Astrocyte (in vitro differentiated cells and primary cell): ENCODE measurements around the gene HSPH1. TPM values are rescaled to one million over a fixed set of nuclear protein-coding genes. Genes with fewer than 3 reads are reported as not detected.

Experiments
- DNase-seq: peaks from one replicate; pipeline ENCODE4 v3.0.0-alpha.2; 2010; ENCODE audit warnings: low read depth
- FAIRE-seq: peaks from 2 replicates; lab custom pipeline; 2011; peaks lifted over from hg19 to GRCh38; lab: Jason Lieb, UNC
- H2AFZ ChIP-seq: 2 replicates; pipeline ENCODE4 v1.6.0; 2012; ENCODE audit warnings: low read depth, low read length, inconsistent platforms
- H3K27ac ChIP-seq: 2 replicates; pipeline ENCODE4 v1.5.1; 2011; ENCODE audit warnings: low read depth, low read length, inconsistent platforms
- H3K27me3 ChIP-seq: 2 replicates; pipeline ENCODE4 v1.6.0; 2011; ENCODE audit warnings: low read length, inconsistent platforms; ENCODE audit not compliant: insufficient read depth
- H3K36me3 ChIP-seq: 2 replicates; pipeline ENCODE4 v1.5.1; 2011; ENCODE audit warnings: low read length, inconsistent platforms; ENCODE audit not compliant: insufficient read depth
- H3K4me1 ChIP-seq: 2 replicates; pipeline ENCODE4 v1.5.1; 2011; ENCODE audit warnings: low read length, inconsistent platforms; ENCODE audit not compliant: insufficient read depth
- H3K4me2 ChIP-seq: 2 replicates; pipeline ENCODE4 v1.6.0; 2012; ENCODE audit warnings: low read length, inconsistent platforms
- H3K4me3 ChIP-seq: 2 replicates; pipeline ENCODE4 v1.5.1; 2011; ENCODE audit warnings: low read depth, mild to moderate bottlenecking, low read length, inconsistent platforms; ENCODE audit not compliant: insufficient read depth
- H3K79me2 ChIP-seq: 2 replicates; pipeline ENCODE4 v1.6.0; 2012; ENCODE audit warnings: mild to moderate bottlenecking, low read length, inconsistent platforms; ENCODE audit not compliant: insufficient read depth
- H3K9ac ChIP-seq: 2 replicates; pipeline ENCODE4 v1.6.0; 2012; ENCODE audit warnings: mild to moderate bottlenecking, low read length, inconsistent platforms
- H3K9me3 ChIP-seq: 2 replicates; pipeline ENCODE4 v1.5.1; 2012; ENCODE audit warnings: low read depth, mild to moderate bottlenecking, low read length, inconsistent platforms; ENCODE audit not compliant: insufficient read depth
- H4K20me1 ChIP-seq: 2 replicates; pipeline ENCODE4 v1.6.0; 2012; ENCODE audit warnings: low read length, inconsistent platforms; ENCODE audit not compliant: insufficient read depth
- H3K27ac Mint-ChIP-seq: one replicate; pipeline ENCODE4 v1.8.0; 2021; ENCODE audit warnings: mild to moderate bottlenecking, mixed read lengths; ENCODE audit not compliant: unreplicated experiment
- H3K27me3 Mint-ChIP-seq: one replicate; pipeline ENCODE4 v1.8.0; 2021; ENCODE audit warnings: low read depth, mixed read lengths; ENCODE audit not compliant: unreplicated experiment
- H3K36me3 Mint-ChIP-seq: one replicate; pipeline ENCODE4 v1.8.0; 2021; ENCODE audit warnings: low read depth, mixed read lengths; ENCODE audit not compliant: unreplicated experiment
- H3K4me1 Mint-ChIP-seq: one replicate; pipeline ENCODE4 v1.8.0; 2021; ENCODE audit warnings: low read depth, mixed read lengths; ENCODE audit not compliant: unreplicated experiment
- H3K4me3 Mint-ChIP-seq: one replicate; pipeline ENCODE4 v1.8.0; 2021; ENCODE audit warnings: mild to moderate bottlenecking, moderate library complexity, mixed read lengths; ENCODE audit not compliant: unreplicated experiment
- H3K9me3 Mint-ChIP-seq: one replicate; pipeline ENCODE4 v1.8.0; 2021; ENCODE audit warnings: mild to moderate bottlenecking, mixed read lengths; ENCODE audit not compliant: unreplicated experiment
- CTCF ChIP-seq: IDR thresholded peaks from 2 replicates; pipeline ENCODE4 v1.5.1; 2011; ENCODE audit warnings: low read depth, mild to moderate bottlenecking, inconsistent platforms, low read length, moderate library complexity; ENCODE audit not compliant: insufficient read depth
- EZH2 ChIP-seq: IDR thresholded peaks from 2 replicates; pipeline ENCODE4 v1.6.1; 2012; ENCODE audit warnings: mild to moderate bottlenecking, low read length, inconsistent platforms; ENCODE audit not compliant: insufficient read depth
- total RNA-seq: library from RNA; stranded (reverse); gene quantifications from 2 replicates; pipeline ENCODE4 v1.2.1, GENCODE V29; 2021

The HSPH1 gene
- total RNA-seq, 1 donor from 2014 or later, result 145 TPM

DNA sequence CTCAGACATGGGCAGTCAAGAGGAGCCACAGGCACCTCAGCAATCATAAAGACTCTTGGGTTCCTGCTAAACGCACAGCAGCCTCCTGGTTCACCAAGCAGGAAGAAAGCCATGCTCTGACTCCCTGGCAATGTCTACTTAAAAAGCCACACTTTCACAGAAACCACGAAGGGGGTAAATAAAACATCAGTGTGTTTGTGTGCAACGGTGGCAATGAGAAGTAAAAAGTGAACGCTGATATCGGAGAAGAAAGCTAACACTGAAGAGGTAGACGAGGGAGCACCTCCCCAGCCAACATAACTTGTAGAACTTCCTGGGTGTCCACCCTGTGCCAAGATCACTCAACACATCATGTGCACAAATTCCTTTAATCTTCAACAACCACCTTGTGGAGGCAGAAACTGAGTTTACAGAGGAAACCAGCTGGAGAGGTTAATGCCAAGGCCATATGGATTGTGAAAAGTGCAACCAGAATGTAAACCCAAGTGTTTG is 30.2 kb downstream of the HSPH1 start:
- DNase-seq, result no peak
- Histone ChIP-seq H3K4me1 (no peaks in the 10 kb centered on the region), H3K4me2 (no peak overlapping the region), H3K4me3 (no peak overlapping the region), H3K27ac (no peak overlapping the region), H4K20me1 (no peaks in the 10 kb centered on the region), H3K27me3 (peaks cover 14% of the 10 kb centered on the region), H3K9ac (no peak overlapping the region), H3K36me3 (peaks cover 3% of the 10 kb centered on the region), H3K79me2 (no peaks in the 10 kb centered on the region), H2AFZ (no peak overlapping the region), H3K9me3 (no peaks in the 10 kb centered on the region)
- Mint-ChIP-seq H3K36me3 (peaks cover 12% of the 10 kb centered on the region), H3K9me3 (peaks cover 6% of the 10 kb centered on the region), H3K4me3 (no peak overlapping the region), H3K27ac (no peak overlapping the region), H3K27me3 (peaks cover 5% of the 10 kb centered on the region), H3K4me1 (no peaks in the 10 kb centered on the region)
- TF ChIP-seq EZH2, result no peak
- no peak for TF ChIP-seq CTCF
- no peak for FAIRE-seq

DNA sequence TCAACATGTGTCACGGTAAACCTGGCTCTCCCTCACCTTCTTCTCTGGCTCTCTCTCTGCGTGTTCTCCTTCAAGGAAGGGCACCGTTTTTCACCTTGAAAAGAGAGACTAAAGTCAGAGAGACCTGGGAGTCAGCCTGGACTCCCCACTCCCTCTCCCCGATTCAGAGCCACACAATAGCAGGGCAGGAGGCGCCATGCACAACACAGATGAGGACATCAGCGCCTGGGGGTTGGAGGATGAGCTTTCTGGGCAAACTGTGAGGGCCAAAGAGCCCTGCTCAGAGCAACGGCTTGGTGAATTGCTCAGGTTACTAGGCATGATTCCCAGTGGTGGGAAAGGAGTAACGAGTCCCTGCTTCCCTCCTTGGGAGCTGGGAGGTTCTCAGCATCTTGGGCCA is 32.3 kb downstream of the HSPH1 start:
- Histone ChIP-seq H3K79me2 (no peaks in the 10 kb centered on the region), H4K20me1 (no peaks in the 10 kb centered on the region), H3K9me3 (no peaks in the 10 kb centered on the region), H3K9ac (no peak overlapping the region), H3K36me3 (peaks cover 3% of the 10 kb centered on the region), H2AFZ (no peak overlapping the region), H3K27ac (no peak overlapping the region), H3K4me3 (no peak overlapping the region), H3K4me1 (no peaks in the 10 kb centered on the region), H3K4me2 (no peak overlapping the region), H3K27me3 (peaks cover 22% of the 10 kb centered on the region)
- H3K27me3 Mint-ChIP-seq, result peaks cover 22% of the 10 kb centered on the region
- H3K4me1 Mint-ChIP-seq, result no peaks in the 10 kb centered on the region
- no peak for DNase-seq
- peaks cover 8% of the 10 kb centered on the region for H3K36me3 Mint-ChIP-seq
- no peak overlapping the region for H3K4me3 Mint-ChIP-seq
- TF ChIP-seq CTCF (no peak), EZH2 (no peak)
- no peak for FAIRE-seq
- H3K9me3 Mint-ChIP-seq, result peaks cover 13% of the 10 kb centered on the region
- no peak overlapping the region for H3K27ac Mint-ChIP-seq

DNA sequence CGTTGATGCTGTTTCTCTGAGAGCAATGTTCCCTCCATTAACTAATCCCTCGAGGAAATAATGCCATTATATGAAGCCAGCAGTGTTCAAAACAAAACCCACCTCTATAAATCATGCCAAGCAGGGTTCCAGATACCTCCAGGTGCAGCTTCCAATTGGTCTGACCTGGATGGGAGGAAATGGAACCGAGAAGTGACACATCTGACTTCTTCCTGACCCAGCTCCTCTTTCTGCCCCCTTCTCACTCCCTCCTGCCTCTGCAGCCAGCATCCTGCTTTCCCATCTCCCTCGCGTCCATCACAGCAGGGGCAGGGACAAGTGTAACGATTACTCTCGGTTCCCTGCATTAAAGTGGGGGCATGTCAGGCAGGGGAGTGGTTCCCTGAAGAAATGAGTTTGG is 37.5 kb downstream of the HSPH1 start:
- H3K27ac Mint-ChIP-seq, result no peak overlapping the region
- TF ChIP-seq CTCF (no peak), EZH2 (no peak)
- Histone ChIP-seq H3K4me3 (no peak overlapping the region), H3K9me3 (no peaks in the 10 kb centered on the region), H3K36me3 (no peaks in the 10 kb centered on the region), H3K27ac (no peak overlapping the region), H4K20me1 (no peaks in the 10 kb centered on the region), H3K27me3 (peaks cover 37% of the 10 kb centered on the region), H3K79me2 (no peaks in the 10 kb centered on the region), H3K4me2 (no peak overlapping the region), H3K4me1 (no peaks in the 10 kb centered on the region), H3K9ac (no peak overlapping the region), H2AFZ (no peak overlapping the region)
- no peak for DNase-seq
- H3K9me3 Mint-ChIP-seq, result peaks cover 13% of the 10 kb centered on the region
- no peak overlapping the region for H3K4me3 Mint-ChIP-seq
- no peak for FAIRE-seq
- peaks cover 48% of the 10 kb centered on the region for H3K27me3 Mint-ChIP-seq
- peaks cover 4% of the 10 kb centered on the region for H3K4me1 Mint-ChIP-seq
- peaks cover under 1% of the 10 kb centered on the region for H3K36me3 Mint-ChIP-seq
